ENCODE results near the gene DEXI.

GRCh38 chr16:10881479-10882030 is 60.7 kb downstream of the DEXI start:
- TF ChIP-seq CTCF (conservative IDR thresholded peaks at IDR 0.05 in 1 of 2, IDR thresholded peaks at IDR 0.05 in 1 of 2; ENCODE audit: low read depth in 1 of 2, low read length in 2 of 2): no peak
- TF ChIP-seq EZH2 (IDR thresholded peaks at IDR 0.05; ENCODE audit: low read length, missing control alignments): no peak
